Parathyroid adenoma (tissue), 2 donors: Measurements from ENCODE around the gene CHST3.

Experiments used
- H2AFZ ChIP-seq: fragments of 300-600 bp; sonication (generic); one replicate; pipeline ENCODE4 v1.7.0; 2017; ENCODE audit warnings: antibody characterized with exemption, mild to moderate bottlenecking
- H3K27ac ChIP-seq: fragments of 300-600 bp; sonication (generic); one replicate; pipeline ENCODE4 v1.7.0; 2017
- H3K27me3 ChIP-seq: fragments of 300-600 bp; sonication (generic); one replicate; pipeline ENCODE4 v1.7.0; 2017; ENCODE audit warnings: low read length; ENCODE audit not compliant: control insufficient read depth, insufficient read depth
- H3K36me3 ChIP-seq: fragments of 300-600 bp; sonication (generic); one replicate; pipeline ENCODE4 v1.7.0; 2017; ENCODE audit warnings: low read length; ENCODE audit not compliant: control insufficient read depth, insufficient read depth
- H3K4me1 ChIP-seq: fragments of 300-600 bp; sonication (generic); one replicate; pipeline ENCODE4 v1.7.0; 2017; ENCODE audit warnings: control low read depth
- H3K4me2 ChIP-seq: fragments of 300-600 bp; sonication (generic); one replicate; pipeline ENCODE4 v1.7.0; 2017; ENCODE audit warnings: low read length
- H3K4me3 ChIP-seq: fragments of 300-600 bp; sonication (generic); one replicate; pipeline ENCODE4 v1.7.0; 2017; ENCODE audit warnings: low read depth, low read length
- H3K79me2 ChIP-seq: fragments of 300-600 bp; sonication (generic); one replicate; pipeline ENCODE4 v1.7.0; 2017; ENCODE audit warnings: control low read depth
- H3K9ac ChIP-seq: fragments of 300-600 bp; sonication (generic); one replicate; pipeline ENCODE4 v1.7.0; 2017; ENCODE audit warnings: mild to moderate bottlenecking
- H3K9me3 ChIP-seq: fragments of 300-600 bp; sonication (generic); one replicate; pipeline ENCODE4 v1.7.0; 2017; ENCODE audit warnings: low read length; ENCODE audit not compliant: control insufficient read depth
- CTCF ChIP-seq: fragments of 300-600 bp; sonication (generic); IDR thresholded peaks from one replicate; pipeline ENCODE4 v1.7.0; 2017; ENCODE audit warnings: antibody characterized with exemption, mild to moderate bottlenecking
- donor health status: primary hyperparathyroidism.

The CHST3 gene

DNA sequence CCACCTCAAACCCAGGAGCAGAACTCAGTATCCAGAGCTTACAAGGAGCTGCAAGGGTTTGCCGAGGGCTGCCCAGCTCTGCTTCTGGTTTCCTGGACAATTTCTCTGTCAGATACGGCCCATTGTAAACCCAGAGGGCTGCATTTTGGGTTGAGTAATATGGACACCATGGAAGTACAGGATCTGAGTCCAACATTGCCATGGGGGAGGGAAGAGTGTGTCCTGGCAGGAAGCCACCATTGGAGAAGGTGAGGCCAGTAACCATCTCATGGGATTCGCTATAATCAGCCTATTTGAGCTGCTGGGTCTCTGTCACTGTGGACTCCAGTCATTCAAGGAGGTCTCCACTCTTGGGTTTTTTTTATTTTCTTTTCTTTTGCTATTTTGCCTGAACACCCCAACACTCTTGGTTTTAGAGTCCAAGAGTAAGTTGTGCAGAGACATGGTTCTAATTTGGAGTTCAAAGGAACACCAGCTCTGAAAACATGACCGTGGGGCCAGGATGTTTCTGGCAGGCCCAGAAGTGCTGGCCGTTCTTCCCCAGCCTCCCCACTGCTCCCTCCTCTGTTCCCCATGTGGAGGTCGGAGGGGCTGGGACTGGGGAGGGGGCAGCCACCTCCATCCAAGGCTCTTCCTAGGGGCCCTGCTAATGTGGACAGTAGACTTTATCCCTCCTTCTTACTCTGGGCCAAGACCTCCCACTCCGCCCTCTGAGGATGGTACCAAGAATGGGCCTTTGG, 46.2 kb downstream of the CHST3 start:
- H3K4me1 ChIP-seq: no peaks in the 10 kb centered on the region
- no peak for TF ChIP-seq CTCF
- no peaks in the 10 kb centered on the region for H3K9me3 ChIP-seq
- H3K27ac ChIP-seq: peak overlapping the region; percentile 74
- no peaks in the 10 kb centered on the region for H3K79me2 ChIP-seq
- H2AFZ ChIP-seq: no peak overlapping the region
- H3K4me2 ChIP-seq: no peak overlapping the region
- H3K27me3 ChIP-seq: no peaks in the 10 kb centered on the region
- H3K4me3 ChIP-seq: no peak overlapping the region
- no peak overlapping the region for H3K9ac ChIP-seq
- H3K36me3 ChIP-seq: no peaks in the 10 kb centered on the region

DNA sequence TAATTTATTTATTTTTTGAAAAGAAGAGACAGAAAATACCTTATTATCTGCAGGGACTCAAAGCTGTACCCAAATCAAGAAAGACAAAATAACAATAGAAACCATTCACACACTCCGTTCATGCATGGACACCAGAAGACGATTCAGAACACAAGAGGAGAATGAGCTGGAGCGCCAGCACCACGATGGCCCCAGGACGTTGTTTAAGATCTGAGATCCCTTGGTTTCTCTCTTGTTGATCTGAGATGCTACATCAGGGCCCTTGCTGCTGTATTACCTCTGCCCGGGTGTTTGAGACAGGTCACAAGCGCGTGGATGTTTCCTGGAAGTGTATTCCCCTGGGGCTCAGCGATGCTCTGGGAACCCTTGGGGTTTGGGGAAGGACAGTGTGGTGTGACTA, 46.8 kb downstream of the CHST3 start:
- H3K4me3 ChIP-seq: no peak overlapping the region
- no peak overlapping the region for H2AFZ ChIP-seq
- H3K27ac ChIP-seq: no peak overlapping the region
- no peak for TF ChIP-seq CTCF
- H3K4me1 ChIP-seq: no peaks in the 10 kb centered on the region
- H3K9me3 ChIP-seq: no peaks in the 10 kb centered on the region
- no peak overlapping the region for H3K9ac ChIP-seq
- no peaks in the 10 kb centered on the region for H3K36me3 ChIP-seq
- no peak overlapping the region for H3K4me2 ChIP-seq
- H3K27me3 ChIP-seq: no peaks in the 10 kb centered on the region
- no peaks in the 10 kb centered on the region for H3K79me2 ChIP-seq

DNA sequence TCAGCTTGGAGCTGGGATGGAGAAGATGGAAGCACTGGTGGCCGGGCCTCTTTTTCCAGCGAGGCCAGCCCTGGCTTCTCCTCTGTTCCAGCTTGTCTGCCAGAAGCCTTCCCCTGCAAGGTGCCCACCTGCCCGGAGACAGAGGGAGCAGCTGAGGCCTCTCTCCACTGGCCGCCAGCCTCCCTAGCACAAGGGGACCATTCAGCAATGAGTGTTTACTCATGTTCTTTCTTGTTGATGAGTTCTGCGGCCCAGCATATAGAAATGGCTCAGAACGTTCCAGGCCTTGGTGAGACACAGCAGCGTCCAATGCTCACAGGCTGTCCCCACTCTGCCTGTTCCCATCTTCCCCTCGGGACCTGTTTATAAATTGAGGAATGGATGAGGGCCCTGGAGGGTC, 47.3 kb downstream of the CHST3 start:
- TF ChIP-seq CTCF: no peak
- Histone ChIP-seq H3K27me3 (no peaks in the 10 kb centered on the region), H3K9me3 (no peaks in the 10 kb centered on the region), H3K79me2 (no peaks in the 10 kb centered on the region), H3K36me3 (no peaks in the 10 kb centered on the region), H3K4me1 (no peaks in the 10 kb centered on the region), H3K4me2 (no peak overlapping the region), H3K9ac (no peak overlapping the region), H3K4me3 (no peak overlapping the region), H2AFZ (no peak overlapping the region), H3K27ac (no peak overlapping the region)

GRCh38 chr10:72011976-72012512, 47.8 kb downstream of the CHST3 start:
- H3K4me2 ChIP-seq: no peak overlapping the region
- no peaks in the 10 kb centered on the region for H3K27me3 ChIP-seq
- no peaks in the 10 kb centered on the region for H3K36me3 ChIP-seq
- H2AFZ ChIP-seq: no peak overlapping the region
- TF ChIP-seq CTCF: no peak
- no peak overlapping the region for H3K9ac ChIP-seq
- H3K9me3 ChIP-seq: no peaks in the 10 kb centered on the region
- H3K27ac ChIP-seq: no peak overlapping the region
- H3K4me1 ChIP-seq: no peaks in the 10 kb centered on the region
- no peak overlapping the region for H3K4me3 ChIP-seq
- H3K79me2 ChIP-seq: no peaks in the 10 kb centered on the region

GRCh38 chr10:72012796-72013195, 48.6 kb downstream of the CHST3 start:
- TF ChIP-seq CTCF: no peak
- Histone ChIP-seq H3K27ac (no peak overlapping the region), H3K4me3 (no peak overlapping the region), H3K4me1 (no peaks in the 10 kb centered on the region), H3K9me3 (no peaks in the 10 kb centered on the region), H2AFZ (no peak overlapping the region), H3K4me2 (no peak overlapping the region), H3K36me3 (no peaks in the 10 kb centered on the region), H3K27me3 (no peaks in the 10 kb centered on the region), H3K9ac (no peak overlapping the region), H3K79me2 (no peaks in the 10 kb centered on the region)
